Activated naive CD8-positive, alpha-beta T cell treated with anti-CD3 and anti-CD28 coated beads for 36 hours (primary cell): ENCODE data around the gene ABCG4. TPM values are rescaled to one million over a fixed set of nuclear protein-coding genes. Genes with fewer than 3 reads are reported as not detected.
"Not testable (repeated sequence)": the region's sequence is repeated elsewhere in the genome, so short reads cannot be mapped to it uniquely, and the experiment has no call there.

Source experiments
- DNase-seq: peaks from one replicate; pipeline ENCODE4 v3.0.0; 2021
- H3K27ac Mint-ChIP-seq: one replicate; pipeline ENCODE4 v1.8.0; 2022; ENCODE audit warnings: mild to moderate bottlenecking, moderate library complexity, mixed read lengths
- H3K27me3 Mint-ChIP-seq: one replicate; pipeline ENCODE4 v1.8.0; 2022; ENCODE audit warnings: mild to moderate bottlenecking, mixed read lengths
- H3K36me3 Mint-ChIP-seq: one replicate; pipeline ENCODE4 v1.8.0; 2021; ENCODE audit warnings: mild to moderate bottlenecking, mixed read lengths
- H3K4me1 Mint-ChIP-seq: one replicate; pipeline ENCODE4 v1.8.0; 2021; ENCODE audit warnings: mixed read lengths
- H3K4me3 Mint-ChIP-seq: one replicate; pipeline ENCODE4 v1.8.0; 2022; ENCODE audit warnings: mild to moderate bottlenecking, moderate library complexity, mixed read lengths
- H3K9me3 Mint-ChIP-seq: one replicate; pipeline ENCODE4 v1.8.0; 2022; ENCODE audit warnings: mixed read lengths
- total RNA-seq, 2 experiments: library from RNA; stranded (reverse); gene quantifications; one replicate each; pipeline ENCODE4 v1.2.3, GENCODE V29; 2021

ABCG4 gene
- total RNA-seq, 2 experiments from 2014 or later = 0.12 to 0.22 TPM

- DNase-seq = no peak
- Mint-ChIP-seq H3K9me3 (no peaks in the 10 kb centered on the region), H3K27me3 (no peaks in the 10 kb centered on the region), H3K4me1 (peaks cover 4% of the 10 kb centered on the region), H3K27ac (no peak overlapping the region), H3K4me3 (no peak overlapping the region), H3K36me3 (no peaks in the 10 kb centered on the region)
These were observed 44.1 kb downstream of the ABCG4 start for GRCh38 chr11:119193001-119193400.

GRCh38 chr11:119193626-119194025 lies 44.8 kb downstream of the ABCG4 start:
- H3K27ac Mint-ChIP-seq = no peak overlapping the region
- DNase-seq = no peak
- no peaks in the 10 kb centered on the region for H3K36me3 Mint-ChIP-seq
- no peak overlapping the region for H3K4me3 Mint-ChIP-seq
- H3K4me1 Mint-ChIP-seq = peaks cover 4% of the 10 kb centered on the region
- no peaks in the 10 kb centered on the region for H3K27me3 Mint-ChIP-seq
- no peaks in the 10 kb centered on the region for H3K9me3 Mint-ChIP-seq

GRCh38 chr11:119194811-119195440 lies 46.1 kb downstream of the ABCG4 start:
- no peak for DNase-seq
- Mint-ChIP-seq H3K9me3 (no peaks in the 10 kb centered on the region), H3K4me1 (peaks cover 4% of the 10 kb centered on the region), H3K27me3 (no peaks in the 10 kb centered on the region), H3K4me3 (no peak overlapping the region), H3K36me3 (no peaks in the 10 kb centered on the region), H3K27ac (no peak overlapping the region)

GRCh38 chr11:119195680-119196079 lies 46.8 kb downstream of the ABCG4 start:
- Mint-ChIP-seq H3K4me1 (peaks cover 4% of the 10 kb centered on the region), H3K27me3 (no peaks in the 10 kb centered on the region), H3K36me3 (no peaks in the 10 kb centered on the region), H3K27ac (no peak overlapping the region), H3K9me3 (no peaks in the 10 kb centered on the region), H3K4me3 (no peak overlapping the region)
- DNase-seq = no peak

- Mint-ChIP-seq H3K4me1 (peaks cover 4% of the 10 kb centered on the region), H3K9me3 (no peaks in the 10 kb centered on the region), H3K36me3 (no peaks in the 10 kb centered on the region), H3K4me3 (no peak overlapping the region), H3K27ac (no peak overlapping the region), H3K27me3 (no peaks in the 10 kb centered on the region)
- peak; percentile 57 for DNase-seq
These were observed 48.1 kb downstream of the ABCG4 start for GRCh38 chr11:119196833-119197483.

- DNase-seq = no peak
- H3K27me3 Mint-ChIP-seq = no peaks in the 10 kb centered on the region
- no peak overlapping the region for H3K27ac Mint-ChIP-seq
- no peaks in the 10 kb centered on the region for H3K9me3 Mint-ChIP-seq
- H3K4me3 Mint-ChIP-seq = no peak overlapping the region
- no peaks in the 10 kb centered on the region for H3K36me3 Mint-ChIP-seq
- H3K4me1 Mint-ChIP-seq = peaks cover 4% of the 10 kb centered on the region
These were observed 50.1 kb downstream of the ABCG4 start for GRCh38 chr11:119198925-119199324.

- H3K4me3 Mint-ChIP-seq = not testable (repeated sequence)
These were observed 52.4 kb downstream of the ABCG4 start for GRCh38 chr11:119201236-119201635.

GRCh38 chr11:119202554-119202953 lies 53.7 kb downstream of the ABCG4 start:
- DNase-seq = no peak
- H3K4me3 Mint-ChIP-seq = no peak overlapping the region
- H3K27ac Mint-ChIP-seq = no peak overlapping the region
- peaks cover 6% of the 10 kb centered on the region for H3K4me1 Mint-ChIP-seq
- H3K27me3 Mint-ChIP-seq = no peaks in the 10 kb centered on the region
- no peaks in the 10 kb centered on the region for H3K9me3 Mint-ChIP-seq
- no peaks in the 10 kb centered on the region for H3K36me3 Mint-ChIP-seq

More at GRCh38 chr11:119201236-119201635, 52.4 kb downstream of the ABCG4 start:
- H3K4me1 Mint-ChIP-seq = peaks cover 11% of the 10 kb centered on the region
- not testable (repeated sequence) for DNase-seq, H3K27me3 Mint-ChIP-seq, H3K27ac Mint-ChIP-seq, H3K36me3 Mint-ChIP-seq, H3K9me3 Mint-ChIP-seq

GRCh38 chr11:119204066-119204465 lies 55.2 kb downstream of the ABCG4 start:
- H3K36me3 Mint-ChIP-seq = peaks cover 2% of the 10 kb centered on the region
- H3K27ac Mint-ChIP-seq = no peak overlapping the region
- H3K9me3 Mint-ChIP-seq = no peaks in the 10 kb centered on the region
- H3K4me3 Mint-ChIP-seq = no peak overlapping the region
- no peaks in the 10 kb centered on the region for H3K27me3 Mint-ChIP-seq
- peaks cover 11% of the 10 kb centered on the region for H3K4me1 Mint-ChIP-seq
- DNase-seq = no peak

GRCh38 chr11:119205080-119205479 lies 56.2 kb downstream of the ABCG4 start:
- Mint-ChIP-seq H3K4me1 (peaks cover 19% of the 10 kb centered on the region), H3K27ac (no peak overlapping the region), H3K4me3 (peak overlapping the region; percentile 52)

GRCh38 chr11:119205574-119206510 lies 57.0 kb downstream of the ABCG4 start, which contains the start of gene CBL:
Gene CBL, plus strand, starts transcription at chr11:119206339. Its CDS starts 79 bp downstream, at chr11:119206418.
- Mint-ChIP-seq H3K9me3 (no peaks in the 10 kb centered on the region), H3K36me3 (peaks cover 5% of the 10 kb centered on the region), H3K4me3 (peak within 1 kb of the TSS; percentile 88), H3K27me3 (no peaks in the 10 kb centered on the region), H3K4me1 (peaks cover 20% of the 10 kb centered on the region), H3K27ac (peak within 1 kb of the TSS; percentile 91)
- DNase-seq = peak; percentile 91

More at GRCh38 chr11:119205080-119205479, 56.2 kb downstream of the ABCG4 start:
- H3K9me3 Mint-ChIP-seq = no peaks in the 10 kb centered on the region
- H3K36me3 Mint-ChIP-seq = peaks cover 5% of the 10 kb centered on the region
- H3K27me3 Mint-ChIP-seq = no peaks in the 10 kb centered on the region
- DNase-seq = no peak

- Mint-ChIP-seq H3K4me3 (peak overlapping the region; percentile 88), H3K36me3 (peaks cover 5% of the 10 kb centered on the region), H3K9me3 (no peaks in the 10 kb centered on the region), H3K27ac (peak overlapping the region; percentile 83), H3K4me1 (peaks cover 20% of the 10 kb centered on the region), H3K27me3 (no peaks in the 10 kb centered on the region)
- DNase-seq = peak; percentile 65
These were observed 57.9 kb downstream of the ABCG4 start for GRCh38 chr11:119206511-119207414.

GRCh38 chr11:119207415-119207960 lies 58.6 kb downstream of the ABCG4 start:
- peak overlapping the region; percentile 88 for H3K4me3 Mint-ChIP-seq
- H3K36me3 Mint-ChIP-seq = peaks cover 5% of the 10 kb centered on the region
- H3K9me3 Mint-ChIP-seq = no peaks in the 10 kb centered on the region
- H3K27ac Mint-ChIP-seq = peak overlapping the region; percentile 72
- H3K4me1 Mint-ChIP-seq = peaks cover 20% of the 10 kb centered on the region
- no peaks in the 10 kb centered on the region for H3K27me3 Mint-ChIP-seq
- DNase-seq = no peak

- no peaks in the 10 kb centered on the region for H3K27me3 Mint-ChIP-seq
- H3K4me1 Mint-ChIP-seq = peaks cover 28% of the 10 kb centered on the region
- H3K9me3 Mint-ChIP-seq = no peaks in the 10 kb centered on the region
- no peak for DNase-seq
- no peak overlapping the region for H3K27ac Mint-ChIP-seq
- peaks cover 8% of the 10 kb centered on the region for H3K36me3 Mint-ChIP-seq
- no peak overlapping the region for H3K4me3 Mint-ChIP-seq
These were observed 60.3 kb downstream of the ABCG4 start for GRCh38 chr11:119209186-119209585.
